H9 (cell line): ENCODE measurements around the gene FBXO38. TPM values are rescaled to one million over a fixed set of nuclear protein-coding genes. Genes with fewer than 3 reads are reported as not detected.

Source experiments
- DNase-seq: peaks from one replicate; pipeline ENCODE4 v3.0.0-alpha.2; 2017
- H2AFZ ChIP-seq: one replicate; pipeline ENCODE4 v1.6.1; 2013; ENCODE audit warnings: mild to moderate bottlenecking, low read length, control low read depth, moderate library complexity
- H2AK5ac ChIP-seq: 2 replicates; pipeline ENCODE4 v1.6.1; 2013; ENCODE audit warnings: low read length, control low read depth, mixed read lengths; ENCODE audit not compliant: insufficient read length
- H2BK120ac ChIP-seq: one replicate; pipeline ENCODE4 v1.6.1; 2013; ENCODE audit warnings: low read depth, mild to moderate bottlenecking, low read length, control low read depth, inconsistent platforms; ENCODE audit not compliant: poor library complexity, severe bottlenecking
- H2BK12ac ChIP-seq: 2 replicates; pipeline ENCODE4 v1.6.1; 2013; ENCODE audit warnings: low read length, control low read depth, mixed read lengths, low read depth; ENCODE audit not compliant: insufficient read length
- H2BK15ac ChIP-seq: 2 replicates; pipeline ENCODE4 v1.6.1; 2013; ENCODE audit warnings: low read depth, low read length, control low read depth
- H2BK20ac ChIP-seq: one replicate; pipeline ENCODE4 v1.6.1; 2013; ENCODE audit warnings: low read depth, mild to moderate bottlenecking, low read length, control low read depth, inconsistent platforms; ENCODE audit not compliant: poor library complexity, severe bottlenecking
- H2BK5ac ChIP-seq: 2 replicates; pipeline ENCODE4 v1.6.1; 2013; ENCODE audit warnings: low read length, control low read depth, mixed read lengths; ENCODE audit not compliant: insufficient read length
- H3K14ac ChIP-seq: 2 replicates; pipeline ENCODE4 v1.6.1; 2013; ENCODE audit warnings: low read length, control low read depth; ENCODE audit not compliant: insufficient read depth
- H3K18ac ChIP-seq: 2 replicates; pipeline ENCODE4 v1.6.1; 2013; ENCODE audit warnings: low read depth, mild to moderate bottlenecking, mixed read lengths, low read length, control low read depth; ENCODE audit not compliant: insufficient read length
- H3K23ac ChIP-seq: 2 replicates; pipeline ENCODE4 v1.6.1; 2013; ENCODE audit warnings: low read length, control low read depth, mixed read lengths, low read depth; ENCODE audit not compliant: insufficient read length
- H3K23me2 ChIP-seq: 2 replicates; pipeline ENCODE4 v1.6.1; 2013; ENCODE audit warnings: low read depth, mild to moderate bottlenecking, mixed read lengths, low read length, control low read depth; ENCODE audit not compliant: insufficient read length, poor library complexity, severe bottlenecking
- H3K27ac ChIP-seq: 2 replicates; pipeline ENCODE4 v1.5.1; 2013; ENCODE audit warnings: low read length, control low read depth, mixed read lengths, low read depth; ENCODE audit not compliant: insufficient read length
- H3K27me3 ChIP-seq: 2 replicates; pipeline ENCODE4 v1.6.1; 2013; ENCODE audit warnings: low read length, control low read depth, inconsistent platforms; ENCODE audit not compliant: insufficient read depth
- H3K4ac ChIP-seq: 2 replicates; pipeline ENCODE4 v1.6.1; 2013; ENCODE audit warnings: low read depth, mild to moderate bottlenecking, control low read depth, inconsistent platforms, low read length, moderate library complexity
- H3K4me1 ChIP-seq: 2 replicates; pipeline ENCODE4 v1.6.1; 2013; ENCODE audit warnings: low read length, control low read depth, inconsistent platforms; ENCODE audit not compliant: insufficient read depth
- H3K4me2 ChIP-seq: 2 replicates; pipeline ENCODE4 v1.6.1; 2013; ENCODE audit warnings: low read length, control low read depth, mixed read lengths; ENCODE audit not compliant: insufficient read length, insufficient read depth
- H3K56ac ChIP-seq: 2 replicates; pipeline ENCODE4 v1.6.1; 2013; ENCODE audit warnings: low read depth, mild to moderate bottlenecking, mixed read lengths, low read length, control low read depth; ENCODE audit not compliant: insufficient read length
- H3K79me1 ChIP-seq: 2 replicates; pipeline ENCODE4 v1.6.1; 2013; ENCODE audit warnings: low read depth, mild to moderate bottlenecking, moderate library complexity, low read length, control low read depth, inconsistent platforms; ENCODE audit not compliant: insufficient read depth, poor library complexity, severe bottlenecking
- H3K79me2 ChIP-seq: 2 replicates; pipeline ENCODE4 v1.6.1; 2013; ENCODE audit warnings: low read length, control low read depth, inconsistent platforms; ENCODE audit not compliant: insufficient read depth
- H3K9ac ChIP-seq: 2 replicates; pipeline ENCODE4 v1.6.1; 2013; ENCODE audit warnings: low read length, control low read depth, mixed read lengths; ENCODE audit not compliant: insufficient read length; ENCODE audit errors: extremely low read depth
- H3K9me3 ChIP-seq: one replicate; pipeline ENCODE4 v1.6.1; 2013; ENCODE audit warnings: low read depth, low read length, inconsistent platforms; ENCODE audit not compliant: control insufficient read depth
- H3T11ph ChIP-seq: one replicate; pipeline ENCODE4 v1.6.1; 2013; ENCODE audit warnings: mild to moderate bottlenecking, low read length, control low read depth, inconsistent platforms
- H4K20me1 ChIP-seq: one replicate; pipeline ENCODE4 v1.6.1; 2013; ENCODE audit not compliant: control insufficient read depth, insufficient read length, insufficient read depth
- H4K5ac ChIP-seq: 2 replicates; pipeline ENCODE4 v1.6.1; 2013; ENCODE audit warnings: low read depth, mild to moderate bottlenecking, mixed read lengths, low read length, control low read depth; ENCODE audit not compliant: insufficient read length
- H4K8ac ChIP-seq: replicated peaks from 2 replicates; pipeline ENCODE4 v1.6.1; 2013; ENCODE audit warnings: low read length, control low read depth, mixed read lengths, low read depth; ENCODE audit not compliant: insufficient read length
- H4K91ac ChIP-seq: 2 replicates; pipeline ENCODE4 v1.6.1; 2013; ENCODE audit warnings: low read depth, mild to moderate bottlenecking, moderate library complexity, mixed read lengths, low read length, control low read depth; ENCODE audit not compliant: insufficient read length
- H3K27ac Mint-ChIP-seq, 3 experiments: 2 replicates in 2 of 3; 3 replicates in 1 of 3; pipeline ENCODE4 v1.8.0; 2020 to 2021; ENCODE audit warnings: mixed read lengths in 3 of 3, mild to moderate bottlenecking in 1 of 3, moderate library complexity in 1 of 3
- H3K27me3 Mint-ChIP-seq: 2 replicates; pipeline ENCODE4 v1.8.0; 2021; ENCODE audit warnings: low read depth, mild to moderate bottlenecking, moderate library complexity, mixed read lengths
- H3K36me3 Mint-ChIP-seq, 3 experiments: 2 replicates in 2 of 3; 3 replicates in 1 of 3; pipeline ENCODE4 v1.8.0; 2020 to 2021; ENCODE audit warnings: low read depth in 3 of 3, mixed read lengths in 3 of 3; ENCODE audit not compliant: insufficient read depth in 1 of 3
- H3K4me1 Mint-ChIP-seq, 2 experiments: 2 replicates each; pipeline ENCODE4 v1.8.0; 2020; ENCODE audit warnings: mixed read lengths in 2 of 2
- H3K4me3 Mint-ChIP-seq, 2 experiments: 2 replicates in 1 of 2; 3 replicates in 1 of 2; pipeline ENCODE4 v1.8.0; 2020 to 2021; ENCODE audit warnings: mild to moderate bottlenecking in 2 of 2, mixed read lengths in 2 of 2, moderate library complexity in 1 of 2
- H3K9me3 Mint-ChIP-seq, 2 experiments: 2 replicates in 1 of 2; 3 replicates in 1 of 2; pipeline ENCODE4 v1.8.0; 2020; ENCODE audit warnings: mild to moderate bottlenecking in 2 of 2, mixed read lengths in 2 of 2, moderate library complexity in 1 of 2
- WGBS: extraction: QIAGEN DNeasy Blood & Tissue Kit; methylation state at CpG from one replicate; pipeline ENCODE4 v1.1.7; 2013; ENCODE audit warnings: missing lambda C conversion rate, low lambda C conversion rate, mixed read lengths; ENCODE audit not compliant: insufficient read length; ENCODE audit errors: extremely low coverage; 5-methylcytosine and 5-hydroxymethylcytosine counted together
- total RNA-seq: library from RNA; stranded (reverse); gene quantifications from 2 replicates; pipeline ENCODE4 v1.2.1, GENCODE V29; 2021
- TF ChIP-seq, protein P1 (sequence below): fragments of 200-600 bp; sonication (generic); conservative IDR thresholded peaks from 3 replicates; pipeline ENCODE4 v1.8.0; 2021; ENCODE audit warnings: antibody characterized with exemption, mild to moderate bottlenecking

Gene FBXO38
- total RNA-seq, 1 experiment from 2014 or later = 34.6 TPM

DNA sequence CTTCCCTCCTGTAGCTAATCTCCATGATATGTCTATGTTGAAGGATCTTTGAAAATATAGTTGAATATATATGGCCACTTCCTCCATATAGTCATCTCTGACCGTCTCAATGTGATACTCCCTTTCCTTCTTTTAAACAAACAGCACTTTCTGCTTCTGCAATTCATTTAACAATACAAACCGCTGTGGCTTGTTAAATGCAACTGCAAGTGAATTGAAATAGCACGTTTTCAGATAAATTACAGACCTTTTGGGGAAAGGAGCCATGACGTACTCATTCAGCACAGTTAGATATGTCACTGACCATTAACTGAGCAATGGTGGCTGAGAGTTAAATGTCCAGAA is 82.5 kb downstream of the FBXO38 start:
- no peak overlapping the region for H2BK20ac ChIP-seq
- no peak overlapping the region for H3T11ph ChIP-seq
- no peak overlapping the region for H3K4me2 ChIP-seq
- no peaks in the 10 kb centered on the region for H4K20me1 ChIP-seq
- H3K27ac ChIP-seq = no peak overlapping the region
- no peak overlapping the region for H3K4me3 Mint-ChIP-seq
- no peaks in the 10 kb centered on the region; a peak in 1 of 4 replicates for H3K4me1 Mint-ChIP-seq
- no peaks in the 10 kb centered on the region for H3K79me2 ChIP-seq
- H4K91ac ChIP-seq = no peak overlapping the region
- no peak overlapping the region for H3K23ac ChIP-seq
- H3K9ac ChIP-seq = no peak overlapping the region
- no peak overlapping the region for H2AK5ac ChIP-seq
- H2BK12ac ChIP-seq = no peak overlapping the region
- no peaks in the 10 kb centered on the region for H3K23me2 ChIP-seq
- H3K4me1 ChIP-seq = no peaks in the 10 kb centered on the region
- no peaks in the 10 kb centered on the region for H3K79me1 ChIP-seq
- H2BK5ac ChIP-seq = no peak overlapping the region
- peaks cover 0 to 4% of the 10 kb centered on the region in 2 experiments; a peak in 1 of 5 replicates for H3K9me3 Mint-ChIP-seq
- no peak overlapping the region for H2BK120ac ChIP-seq
- no peaks in the 10 kb centered on the region for H3K9me3 ChIP-seq
- H3K27ac Mint-ChIP-seq = no peak overlapping the region
- no peak overlapping the region for H2BK15ac ChIP-seq
- WGBS = no CpG with 5 or more reads among the region's 4 CpGs
- no peak overlapping the region for H3K56ac ChIP-seq
- H3K18ac ChIP-seq = no peak overlapping the region
- H4K8ac ChIP-seq = no peak overlapping the region
- H3K36me3 Mint-ChIP-seq = no peaks in the 10 kb centered on the region
- H3K27me3 Mint-ChIP-seq = no peaks in the 10 kb centered on the region; the same call in none of the 2 replicates
- H2AFZ ChIP-seq = no peak overlapping the region
- TF ChIP-seq, protein P1, sequence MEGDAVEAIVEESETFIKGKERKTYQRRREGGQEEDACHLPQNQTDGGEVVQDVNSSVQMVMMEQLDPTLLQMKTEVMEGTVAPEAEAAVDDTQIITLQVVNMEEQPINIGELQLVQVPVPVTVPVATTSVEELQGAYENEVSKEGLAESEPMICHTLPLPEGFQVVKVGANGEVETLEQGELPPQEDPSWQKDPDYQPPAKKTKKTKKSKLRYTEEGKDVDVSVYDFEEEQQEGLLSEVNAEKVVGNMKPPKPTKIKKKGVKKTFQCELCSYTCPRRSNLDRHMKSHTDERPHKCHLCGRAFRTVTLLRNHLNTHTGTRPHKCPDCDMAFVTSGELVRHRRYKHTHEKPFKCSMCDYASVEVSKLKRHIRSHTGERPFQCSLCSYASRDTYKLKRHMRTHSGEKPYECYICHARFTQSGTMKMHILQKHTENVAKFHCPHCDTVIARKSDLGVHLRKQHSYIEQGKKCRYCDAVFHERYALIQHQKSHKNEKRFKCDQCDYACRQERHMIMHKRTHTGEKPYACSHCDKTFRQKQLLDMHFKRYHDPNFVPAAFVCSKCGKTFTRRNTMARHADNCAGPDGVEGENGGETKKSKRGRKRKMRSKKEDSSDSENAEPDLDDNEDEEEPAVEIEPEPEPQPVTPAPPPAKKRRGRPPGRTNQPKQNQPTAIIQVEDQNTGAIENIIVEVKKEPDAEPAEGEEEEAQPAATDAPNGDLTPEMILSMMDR = no peak
- no peak overlapping the region for H4K5ac ChIP-seq
- H3K14ac ChIP-seq = no peak overlapping the region
- H3K27me3 ChIP-seq = no peaks in the 10 kb centered on the region; the same call in 1 of the 2 replicates
- no peak for DNase-seq
- H3K4ac ChIP-seq = no peak overlapping the region
